ENCODE measurements around the gene TNK1.

Gene TNK1

DNA sequence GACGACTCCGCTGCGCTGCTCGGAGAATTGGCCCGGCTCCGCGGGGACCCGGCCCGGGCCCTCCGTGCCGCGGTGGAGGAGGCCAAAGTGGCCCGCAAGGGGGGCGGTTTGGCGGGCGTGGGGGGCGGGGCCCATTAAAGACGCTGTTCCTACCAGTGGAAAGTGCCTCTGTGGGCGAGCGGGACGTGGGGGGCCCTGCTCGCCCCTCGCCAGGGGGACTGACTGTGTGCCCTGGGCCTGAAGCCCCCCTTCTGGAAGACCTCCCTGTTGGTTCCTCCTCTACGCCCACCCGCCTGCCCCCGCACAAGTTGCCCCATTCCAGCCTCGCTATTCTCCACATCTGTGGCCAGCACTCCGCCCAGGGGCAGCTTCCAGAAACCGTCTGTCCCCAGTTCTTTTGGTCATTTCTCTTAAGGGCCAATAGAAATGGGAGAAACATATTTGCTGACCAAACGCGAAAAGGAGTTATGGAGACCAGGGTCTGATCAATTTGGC is 56.5 kb downstream of the TNK1 start:
- TF ChIP-seq, protein P1, sequence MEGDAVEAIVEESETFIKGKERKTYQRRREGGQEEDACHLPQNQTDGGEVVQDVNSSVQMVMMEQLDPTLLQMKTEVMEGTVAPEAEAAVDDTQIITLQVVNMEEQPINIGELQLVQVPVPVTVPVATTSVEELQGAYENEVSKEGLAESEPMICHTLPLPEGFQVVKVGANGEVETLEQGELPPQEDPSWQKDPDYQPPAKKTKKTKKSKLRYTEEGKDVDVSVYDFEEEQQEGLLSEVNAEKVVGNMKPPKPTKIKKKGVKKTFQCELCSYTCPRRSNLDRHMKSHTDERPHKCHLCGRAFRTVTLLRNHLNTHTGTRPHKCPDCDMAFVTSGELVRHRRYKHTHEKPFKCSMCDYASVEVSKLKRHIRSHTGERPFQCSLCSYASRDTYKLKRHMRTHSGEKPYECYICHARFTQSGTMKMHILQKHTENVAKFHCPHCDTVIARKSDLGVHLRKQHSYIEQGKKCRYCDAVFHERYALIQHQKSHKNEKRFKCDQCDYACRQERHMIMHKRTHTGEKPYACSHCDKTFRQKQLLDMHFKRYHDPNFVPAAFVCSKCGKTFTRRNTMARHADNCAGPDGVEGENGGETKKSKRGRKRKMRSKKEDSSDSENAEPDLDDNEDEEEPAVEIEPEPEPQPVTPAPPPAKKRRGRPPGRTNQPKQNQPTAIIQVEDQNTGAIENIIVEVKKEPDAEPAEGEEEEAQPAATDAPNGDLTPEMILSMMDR (IDR thresholded peaks at IDR 0.05; ENCODE audit: insufficient read depth, low read length, poor library complexity, severe bottlenecking): no peak
- no peak for TF ChIP-seq EZH2phosphoT487 (conservative IDR thresholded peaks at IDR 0.05; ENCODE audit: low read length)
- Histone ChIP-seq H3K27me3 (ENCODE audit: low read length) (no peaks in the 10 kb centered on the region), H3K9ac (ENCODE audit: low read length) (no peak overlapping the region), H3K9me3 (ENCODE audit: insufficient read depth, low read length) (no peaks in the 10 kb centered on the region), H3K4me3 (ENCODE audit: insufficient read depth, low read length, poor library complexity, severe bottlenecking) (no peak overlapping the region), H4K20me1 (ENCODE audit: low read depth, low read length) (no peaks in the 10 kb centered on the region), H3K9me2 (replicated peaks; ENCODE audit: insufficient read depth, low read length) (no peaks in the 10 kb centered on the region), H3K36me3 (ENCODE audit: low read length) (no peaks in the 10 kb centered on the region), H2AFZ (ENCODE audit: low read depth, low read length, severe bottlenecking) (no peak overlapping the region), H3F3A (ENCODE audit: insufficient read depth) (no peaks in the 10 kb centered on the region), H3K79me2 (ENCODE audit: insufficient read depth, low read length) (no peaks in the 10 kb centered on the region), H3K4me2 (ENCODE audit: low read depth, low read length, poor library complexity, severe bottlenecking) (no peak overlapping the region), H3K27ac (ENCODE audit: low read depth, low read length) (no peak overlapping the region)

DNA sequence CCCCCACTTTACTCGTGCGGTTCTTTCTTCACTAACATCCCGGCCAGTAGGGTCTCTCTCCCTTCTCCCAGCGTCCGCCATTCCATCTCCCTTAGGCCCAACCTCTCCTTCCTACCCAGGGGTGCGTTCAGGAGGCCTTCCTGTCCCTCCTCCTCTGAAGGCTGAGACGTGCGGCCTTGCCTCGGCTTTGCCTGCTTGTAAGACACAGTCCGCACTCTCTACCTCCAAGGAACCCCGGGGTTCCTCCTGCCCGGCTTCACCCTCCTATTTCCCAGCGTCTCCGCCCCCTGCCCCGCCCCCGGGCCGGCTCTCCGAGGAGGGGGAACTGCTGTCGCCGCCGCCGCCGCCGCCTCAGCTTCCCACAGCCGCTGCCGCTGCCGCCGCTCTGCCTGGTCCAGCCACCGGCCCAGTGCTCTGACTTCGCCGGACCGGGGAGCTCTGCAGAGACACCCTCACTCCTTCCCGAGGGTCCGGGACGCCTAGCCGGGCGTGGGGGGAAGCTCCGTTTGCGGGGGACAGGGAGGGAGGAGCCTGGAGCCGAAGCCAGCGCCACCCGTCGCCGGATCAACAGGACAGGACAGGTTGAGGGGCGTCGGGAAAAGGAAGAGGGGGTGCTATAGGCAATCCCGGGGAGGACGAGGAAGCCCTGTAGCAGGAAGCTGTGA is 57.2 kb downstream of the TNK1 start:
- Histone ChIP-seq H3K9me2 (replicated peaks; ENCODE audit: insufficient read depth, low read length) (no peaks in the 10 kb centered on the region), H3K27ac (ENCODE audit: low read depth, low read length) (no peak overlapping the region), H3K36me3 (ENCODE audit: low read length) (no peaks in the 10 kb centered on the region), H3K4me2 (ENCODE audit: low read depth, low read length, poor library complexity, severe bottlenecking) (peak overlapping the region; percentile 14), H4K20me1 (ENCODE audit: low read depth, low read length) (no peaks in the 10 kb centered on the region), H3K27me3 (ENCODE audit: low read length) (no peaks in the 10 kb centered on the region), H3K9me3 (ENCODE audit: insufficient read depth, low read length) (no peaks in the 10 kb centered on the region), H3K9ac (ENCODE audit: low read length) (no peak overlapping the region; the same call in 1 of the 2 replicates), H3K79me2 (ENCODE audit: insufficient read depth, low read length) (no peaks in the 10 kb centered on the region), H3F3A (ENCODE audit: insufficient read depth) (no peaks in the 10 kb centered on the region), H2AFZ (ENCODE audit: low read depth, low read length, severe bottlenecking) (no peak overlapping the region), H3K4me3 (ENCODE audit: insufficient read depth, low read length, poor library complexity, severe bottlenecking) (no peak overlapping the region)
- no peak for TF ChIP-seq EZH2phosphoT487 (conservative IDR thresholded peaks at IDR 0.05; ENCODE audit: low read length)
- TF ChIP-seq, protein P1 (IDR thresholded peaks at IDR 0.05; ENCODE audit: insufficient read depth, low read length, poor library complexity, severe bottlenecking): no peak

DNA sequence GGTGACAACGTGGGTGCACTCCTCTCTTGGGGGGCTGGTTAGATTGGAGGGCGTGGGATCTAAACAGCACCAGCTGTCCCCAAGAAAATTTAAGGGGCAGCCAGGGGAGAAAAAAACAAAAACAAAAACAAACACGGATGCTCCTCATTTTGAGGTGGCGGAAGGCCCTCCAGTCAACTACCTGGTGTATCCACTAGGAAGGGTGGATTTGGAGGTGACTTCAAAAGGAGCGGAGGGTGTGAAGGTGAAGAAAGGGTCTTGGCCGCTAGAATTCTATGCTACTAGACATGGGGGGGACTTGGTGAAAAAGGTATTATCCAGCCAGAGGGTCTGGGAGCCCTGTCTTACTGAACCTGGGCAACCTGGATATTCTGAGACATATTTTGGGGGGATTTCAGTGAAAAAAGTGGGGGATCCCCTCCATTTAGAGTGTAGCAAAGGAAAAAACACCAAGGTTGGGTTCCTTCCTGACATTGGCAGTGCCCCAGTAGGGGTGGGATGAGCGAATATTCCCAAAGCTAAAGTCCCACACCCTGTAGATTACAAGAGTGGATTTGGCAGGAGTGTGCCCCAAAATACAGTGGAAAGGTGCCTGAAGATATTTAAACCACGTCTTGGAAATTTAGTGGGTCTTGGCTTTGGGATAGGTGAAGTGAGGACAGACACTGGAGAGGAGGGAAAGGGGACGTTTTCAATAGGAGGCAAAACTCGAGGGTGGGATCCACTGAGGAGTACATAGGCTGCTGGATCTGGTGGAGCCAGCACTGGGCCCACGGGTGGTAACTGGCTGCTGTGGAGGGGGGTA is 58.0 kb downstream of the TNK1 start:
- TF ChIP-seq, protein P1 (IDR thresholded peaks at IDR 0.05; ENCODE audit: insufficient read depth, low read length, poor library complexity, severe bottlenecking): no peak
- TF ChIP-seq EZH2phosphoT487 (conservative IDR thresholded peaks at IDR 0.05; ENCODE audit: low read length): no peak
- Histone ChIP-seq H3K27me3 (ENCODE audit: low read length) (no peaks in the 10 kb centered on the region), H2AFZ (ENCODE audit: low read depth, low read length, severe bottlenecking) (no peak overlapping the region), H3K4me2 (ENCODE audit: low read depth, low read length, poor library complexity, severe bottlenecking) (no peak overlapping the region), H4K20me1 (ENCODE audit: low read depth, low read length) (no peaks in the 10 kb centered on the region), H3K36me3 (ENCODE audit: low read length) (no peaks in the 10 kb centered on the region), H3K9ac (ENCODE audit: low read length) (no peak overlapping the region), H3K9me3 (ENCODE audit: insufficient read depth, low read length) (no peaks in the 10 kb centered on the region), H3F3A (ENCODE audit: insufficient read depth) (no peaks in the 10 kb centered on the region), H3K4me3 (ENCODE audit: insufficient read depth, low read length, poor library complexity, severe bottlenecking) (no peak overlapping the region), H3K79me2 (ENCODE audit: insufficient read depth, low read length) (no peaks in the 10 kb centered on the region), H3K9me2 (replicated peaks; ENCODE audit: insufficient read depth, low read length) (no peaks in the 10 kb centered on the region), H3K27ac (ENCODE audit: low read depth, low read length) (no peak overlapping the region)

All from SU-DHL-6 (cell line).